HG02642 (cell line): Measurements from ENCODE around the gene ADARB1.
"Not testable (repeated sequence)": the region's sequence is repeated elsewhere in the genome, so short reads cannot be mapped to it uniquely, and the experiment has no call there.

Experiments
- ATAC-seq: cut with Tn5 transposase; IDR thresholded peaks from one replicate; pipeline ENCODE4 v1.9.1; 2021; ENCODE audit warnings: mild to moderate bottlenecking; ENCODE audit not compliant: unreplicated experiment, poor library complexity

Gene ADARB1

DNA sequence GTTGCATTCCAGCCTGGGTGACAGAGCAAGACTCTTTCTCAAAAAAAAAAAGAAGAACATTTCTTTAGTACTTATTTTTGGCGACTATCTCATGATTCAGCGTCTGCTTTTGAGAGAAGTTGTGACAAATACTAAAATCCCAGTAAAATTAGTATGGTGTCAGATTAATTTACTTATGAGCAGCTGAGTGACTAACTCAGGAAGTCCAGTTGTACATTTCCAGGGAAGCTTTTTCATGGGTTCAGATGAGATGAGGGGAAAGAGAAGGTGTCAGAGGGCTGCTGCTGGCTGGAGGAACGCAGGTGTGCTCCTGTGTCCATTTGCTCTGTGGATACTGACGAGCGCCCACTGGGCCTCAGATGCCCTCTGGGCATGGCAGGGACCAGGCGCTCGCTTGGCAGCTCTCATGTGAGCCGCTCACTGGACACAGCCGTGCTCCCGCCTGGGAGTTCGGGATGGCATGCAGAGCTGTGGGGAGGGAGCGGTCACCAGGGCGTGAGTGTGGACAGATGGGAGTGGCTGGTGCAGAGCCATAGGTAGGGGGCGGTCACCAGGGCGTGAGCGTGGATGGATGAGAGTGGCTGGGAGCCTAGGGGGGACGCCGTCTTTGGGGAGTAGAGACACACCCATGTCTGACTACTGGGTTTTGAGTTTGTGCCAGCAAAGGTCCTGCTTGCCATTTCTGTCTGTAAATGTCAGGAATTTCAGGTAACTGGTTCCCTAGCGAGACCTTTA lies 55.0 kb downstream of the ADARB1 start:
- ATAC-seq: no peak

DNA sequence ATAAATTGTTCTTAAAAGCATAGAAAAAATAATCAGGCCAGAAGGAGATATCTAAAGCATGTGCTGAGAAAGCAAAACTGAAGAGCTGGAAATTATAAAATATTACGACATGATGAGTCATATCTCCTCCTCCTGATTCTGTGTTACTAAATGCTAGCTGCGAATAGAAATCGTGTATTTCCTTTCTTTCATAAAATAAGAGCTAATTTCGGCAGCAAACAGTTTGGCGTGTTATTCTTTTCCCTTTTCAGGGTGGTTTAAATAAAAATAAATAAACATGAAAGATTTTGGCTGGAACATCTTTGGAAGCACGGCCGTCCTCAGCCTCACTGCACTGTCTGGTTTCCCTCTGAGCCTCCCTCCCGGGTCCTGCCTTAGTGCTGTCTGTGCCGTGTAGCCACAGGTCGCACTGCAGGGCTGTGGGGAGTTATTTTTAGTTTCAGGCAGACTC lies 56.0 kb downstream of the ADARB1 start:
- ATAC-seq: no peak

DNA sequence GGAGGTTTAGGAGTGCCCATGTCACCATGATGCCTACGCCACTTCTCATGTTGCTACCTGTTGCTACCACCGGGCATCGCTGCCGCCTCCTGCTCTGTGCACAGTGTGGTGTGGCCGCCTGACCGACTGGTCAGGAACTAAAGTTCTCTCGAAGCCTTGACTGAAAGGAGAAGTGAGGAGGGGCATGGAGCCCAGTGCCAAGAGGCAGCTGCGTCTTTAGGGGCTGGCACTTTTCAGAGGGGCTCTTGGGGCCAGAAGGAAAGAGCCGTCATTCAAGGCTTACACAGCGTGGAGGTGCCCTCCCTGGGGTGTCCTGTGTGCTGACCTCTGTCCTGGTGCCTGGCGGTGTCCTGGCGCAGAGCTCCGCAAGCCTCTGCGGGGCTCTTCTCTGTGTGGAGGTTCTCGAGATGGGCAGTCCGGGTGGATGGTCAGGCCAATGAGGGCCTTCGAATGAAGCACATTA lies 57.2 kb downstream of the ADARB1 start:
- no peak for ATAC-seq

DNA sequence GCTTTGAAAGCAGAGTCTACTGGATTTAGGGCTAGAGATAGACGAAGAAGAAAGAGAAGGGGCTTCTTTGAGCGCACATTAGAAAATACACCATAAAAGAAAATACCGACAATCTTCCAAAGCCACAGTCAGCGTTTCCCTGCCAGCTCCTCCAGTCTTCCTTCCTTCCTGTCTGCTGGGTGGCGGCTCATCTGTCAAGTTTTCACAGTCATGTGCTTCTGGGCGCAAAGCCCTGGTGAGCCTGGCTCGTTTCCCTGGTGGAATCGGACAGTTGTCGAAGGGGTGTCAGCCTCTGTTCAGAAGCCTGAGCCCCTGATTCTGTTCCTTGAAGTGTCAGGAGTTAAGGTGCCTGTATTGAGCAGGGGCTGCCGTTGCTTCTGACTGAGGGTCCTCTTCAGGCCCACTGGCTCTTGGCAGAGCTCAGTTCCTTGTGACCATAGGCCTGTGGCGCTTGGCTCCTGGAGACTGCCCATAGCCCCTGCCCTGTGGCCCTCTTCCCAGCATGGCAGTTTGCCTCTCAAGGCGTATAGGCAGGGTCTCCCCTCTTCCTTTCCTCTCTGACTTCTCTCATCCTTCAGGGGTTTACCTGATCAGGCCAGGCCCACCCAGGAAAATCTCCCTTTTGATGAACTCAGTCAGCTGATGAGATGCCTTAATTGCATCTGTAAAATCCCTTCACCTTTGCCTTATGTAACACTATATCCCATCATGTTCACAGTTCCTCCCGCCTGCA lies 58.6 kb downstream of the ADARB1 start:
- no peak for ATAC-seq

DNA sequence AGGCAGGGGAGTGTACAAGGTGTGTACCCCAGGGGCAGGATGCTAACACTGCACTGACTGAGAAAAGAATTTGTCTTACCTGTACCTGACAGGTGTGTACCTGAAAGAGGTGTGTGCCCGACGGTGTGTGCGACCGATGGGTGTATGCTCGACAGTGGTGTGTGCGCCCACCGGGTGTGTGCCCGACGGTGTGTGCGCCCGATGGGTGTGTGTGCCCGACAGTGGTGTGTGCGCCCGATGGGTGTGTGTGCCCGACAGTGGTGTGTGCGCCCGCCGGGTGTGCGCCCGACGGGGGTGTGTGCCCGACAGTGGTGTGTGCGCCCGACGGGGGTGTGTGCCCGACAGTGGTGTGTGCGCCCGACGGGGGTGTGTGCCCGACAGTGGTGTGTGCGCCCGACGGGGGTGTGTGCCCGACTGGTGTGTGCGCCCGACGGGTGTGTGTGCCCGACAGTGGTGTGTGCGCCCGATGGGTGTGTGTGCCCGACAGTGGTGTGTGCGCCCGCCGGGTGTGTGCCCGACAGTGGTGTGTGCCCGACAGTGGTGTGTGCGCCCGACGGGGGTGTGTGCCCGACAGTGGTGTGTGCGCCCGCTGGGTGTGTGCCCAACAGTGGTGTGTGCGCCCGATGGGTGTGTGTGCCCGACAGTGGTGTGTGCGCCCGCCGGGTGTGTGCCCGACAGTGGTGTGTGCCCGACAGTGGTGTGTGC lies 59.3 kb downstream of the ADARB1 start:
- not testable (repeated sequence) for ATAC-seq

DNA sequence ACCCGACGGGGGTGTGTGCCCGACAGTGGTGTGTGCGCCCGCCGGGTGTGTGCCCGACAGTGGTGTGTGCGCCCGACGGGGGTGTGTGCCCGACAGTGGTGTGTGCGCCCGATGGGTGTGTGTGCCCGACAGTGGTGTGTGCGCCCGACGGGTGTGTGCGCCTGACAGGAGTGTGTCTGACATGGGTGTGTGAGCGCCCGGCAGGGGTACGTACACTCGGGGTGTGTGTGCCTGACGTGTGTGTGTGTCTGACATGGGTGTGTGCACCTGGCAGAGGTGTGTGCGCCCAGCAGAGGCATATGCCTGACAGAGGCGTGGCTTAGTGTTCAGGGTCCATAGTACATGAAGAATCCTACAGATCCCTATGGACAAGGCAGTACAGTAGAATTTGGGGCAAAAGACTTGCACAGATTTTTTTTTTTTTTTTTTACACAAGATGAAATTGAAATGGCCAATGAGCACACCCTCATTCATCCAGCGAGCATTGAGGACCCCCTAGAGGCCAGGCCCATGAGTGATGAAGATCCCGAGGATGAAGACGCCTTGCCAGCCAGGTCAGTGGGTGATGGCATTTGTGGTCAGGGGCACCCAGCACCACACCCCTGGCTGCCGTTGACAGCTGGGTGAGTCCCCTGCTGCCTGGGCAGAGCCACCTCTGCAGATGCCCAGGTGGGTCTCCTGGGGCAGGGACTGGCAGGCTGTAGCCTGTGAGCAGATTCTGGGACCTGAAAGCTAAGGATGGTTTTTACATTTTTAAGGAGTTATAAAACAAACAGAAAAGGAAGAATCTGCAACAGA lies 60.1 kb downstream of the ADARB1 start:
- no peak for ATAC-seq

DNA sequence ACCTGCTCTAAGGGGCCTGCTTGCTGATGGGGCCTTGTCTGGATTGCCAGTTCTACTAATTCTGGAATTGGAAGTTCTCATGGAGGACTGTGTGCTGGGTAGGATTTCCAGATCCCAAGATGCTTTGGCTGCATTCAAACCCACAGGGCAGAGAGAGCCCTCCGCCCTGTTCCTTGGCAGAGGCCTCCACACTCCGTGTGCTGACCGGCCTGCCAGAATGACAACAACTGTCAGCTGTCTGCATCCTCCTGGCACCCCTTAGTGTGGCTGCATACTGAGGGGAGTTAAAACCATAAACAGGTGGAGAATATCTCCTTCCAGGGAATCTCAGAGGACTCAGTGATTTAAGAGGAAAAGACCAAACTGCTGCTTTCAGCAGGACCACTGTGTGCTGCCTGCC lies 60.7 kb downstream of the ADARB1 start:
- ATAC-seq: no peak

DNA sequence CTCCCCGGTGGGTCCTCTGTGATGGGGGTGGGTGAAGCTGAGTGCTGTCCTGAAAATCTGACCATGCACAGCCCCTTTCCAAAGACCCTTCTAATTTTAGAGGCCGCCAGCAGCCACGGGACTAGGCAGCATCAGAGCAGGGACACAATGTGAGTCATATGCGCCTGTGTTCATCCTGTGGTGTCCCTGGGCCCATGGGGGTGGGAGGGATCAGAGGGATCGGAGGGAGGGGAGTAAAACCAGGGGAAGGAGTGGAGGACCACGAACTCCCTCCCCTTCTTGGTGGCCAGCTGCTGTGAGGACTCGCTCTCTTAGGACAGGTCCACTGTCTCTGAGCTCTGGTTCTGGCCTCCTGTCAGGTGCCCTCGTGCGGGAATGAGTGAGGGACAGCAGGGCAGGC lies 61.5 kb downstream of the ADARB1 start:
- ATAC-seq: no peak

DNA sequence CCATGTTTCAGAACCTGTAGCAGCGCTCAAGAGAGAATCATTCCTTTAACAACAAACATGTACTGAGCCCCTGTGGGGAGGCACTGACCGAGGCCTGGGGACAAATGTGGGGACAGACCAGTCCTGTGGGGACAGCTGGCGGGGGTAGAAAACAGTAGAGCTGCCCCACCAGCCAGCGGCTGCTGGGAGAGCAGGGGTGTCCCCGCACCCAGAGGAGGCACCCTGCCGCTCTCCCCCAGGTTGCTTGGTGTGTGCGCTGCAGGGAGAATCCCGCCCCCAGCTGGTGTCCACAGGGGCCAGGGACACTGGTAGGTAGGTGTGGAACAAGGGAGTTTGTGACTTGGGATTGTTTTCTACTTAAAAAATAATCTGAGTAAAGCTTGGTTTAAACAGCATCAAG lies 62.1 kb downstream of the ADARB1 start:
- ATAC-seq: no peak

DNA sequence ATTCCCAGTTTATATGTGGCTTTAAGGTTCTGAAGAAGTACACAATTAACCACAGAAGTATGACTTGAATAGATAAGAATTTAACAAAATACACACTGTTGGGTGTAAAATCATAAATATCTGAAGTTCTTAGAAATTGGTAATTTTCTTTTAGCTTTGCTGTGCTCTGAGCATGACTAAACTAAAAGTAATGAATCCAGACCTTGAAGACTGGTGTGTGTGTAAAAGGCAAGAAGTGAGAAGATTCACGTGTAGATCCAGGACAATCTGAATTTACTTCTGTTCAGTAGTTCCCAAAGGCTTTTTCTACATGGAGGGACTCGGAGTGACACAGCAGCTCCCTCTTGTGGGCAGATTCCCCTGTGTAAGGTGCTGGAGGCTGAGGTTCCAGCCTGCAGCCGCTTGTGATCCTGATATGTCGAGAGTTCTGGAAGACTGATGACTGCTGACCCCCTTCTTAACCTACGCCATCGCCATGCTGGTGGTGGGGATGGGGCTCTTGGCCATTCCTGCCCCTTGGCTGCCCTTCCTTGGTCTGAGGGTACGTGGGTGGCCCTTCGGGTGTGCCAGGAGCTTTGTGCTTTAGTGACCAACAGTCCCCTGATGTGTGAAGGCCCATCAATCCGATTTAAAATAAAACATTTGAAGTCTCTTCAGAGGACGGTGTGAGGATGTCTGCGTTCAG lies 62.7 kb downstream of the ADARB1 start:
- ATAC-seq: no peak

DNA sequence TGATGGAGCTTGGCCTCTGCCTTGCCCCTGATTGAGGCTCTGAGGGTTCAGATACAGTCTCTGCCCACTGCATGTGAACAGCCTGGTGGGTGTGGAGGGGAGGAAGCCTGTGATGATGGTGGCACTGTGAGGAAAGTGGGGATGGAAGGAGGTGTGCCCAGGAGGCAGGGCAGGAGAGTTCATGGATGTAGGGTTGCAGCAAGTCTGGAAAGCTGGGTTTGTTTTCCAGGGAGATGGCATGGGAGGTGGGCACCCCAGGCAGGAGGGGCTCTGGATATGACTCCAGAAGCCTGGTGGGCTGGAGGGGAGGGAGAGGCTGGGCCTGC lies 63.2 kb downstream of the ADARB1 start:
- ATAC-seq: no peak

DNA sequence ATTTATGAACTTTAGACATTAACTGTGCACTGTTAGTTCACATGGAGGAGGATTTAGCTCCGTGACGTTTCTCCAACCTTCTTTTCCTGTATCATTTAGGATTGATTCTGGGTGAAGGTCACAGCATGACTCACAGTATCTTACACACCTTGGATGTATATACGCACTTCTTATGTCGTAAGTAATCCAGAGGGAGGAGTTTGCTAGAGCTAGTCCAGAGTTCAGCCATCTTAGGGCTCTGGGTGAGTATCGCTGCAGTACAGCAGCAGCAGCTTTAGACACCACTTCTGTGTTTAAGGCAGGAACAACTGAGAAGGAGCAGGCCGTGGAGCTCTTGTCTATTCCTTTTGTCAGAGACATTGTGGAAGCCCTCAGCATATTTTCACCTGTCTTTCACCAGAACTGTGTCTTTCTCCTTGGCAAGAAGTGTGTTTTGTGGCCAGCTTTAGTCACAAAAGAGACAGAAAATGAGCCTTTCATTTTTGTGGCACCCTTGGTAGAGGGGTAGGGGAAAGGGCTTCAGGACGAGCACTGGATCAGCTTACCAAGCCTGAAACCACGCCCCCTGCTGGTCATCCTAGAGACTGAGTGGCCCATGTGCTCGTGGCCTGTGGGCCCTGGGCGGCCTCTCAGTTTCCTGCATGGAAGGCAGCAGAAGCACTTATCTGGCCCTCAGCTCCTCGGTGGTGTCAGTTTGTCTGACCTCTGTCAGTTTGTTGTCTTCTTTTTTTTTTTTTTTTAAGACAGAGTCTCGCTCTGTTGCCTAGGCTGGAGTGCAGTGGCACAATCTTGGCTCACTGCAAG lies 64.0 kb downstream of the ADARB1 start:
- no peak for ATAC-seq

DNA sequence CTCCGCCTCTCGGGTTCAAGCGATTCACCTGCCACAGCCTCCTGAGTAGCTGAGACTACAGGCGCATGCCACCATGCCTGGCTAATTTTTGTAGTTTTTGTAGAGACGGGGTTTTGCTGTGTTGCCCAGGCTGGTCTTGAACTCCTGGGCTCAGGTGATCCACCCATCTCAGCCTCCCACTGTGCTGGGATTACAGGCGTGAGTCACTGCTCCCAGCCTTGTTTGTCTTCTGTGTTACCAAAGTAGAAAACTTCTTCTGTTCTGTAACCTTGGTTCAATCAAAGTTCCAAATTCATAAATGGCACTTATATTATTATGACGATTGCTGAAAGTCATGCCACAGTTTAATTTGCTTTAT lies 64.6 kb downstream of the ADARB1 start:
- not testable (repeated sequence) for ATAC-seq

DNA sequence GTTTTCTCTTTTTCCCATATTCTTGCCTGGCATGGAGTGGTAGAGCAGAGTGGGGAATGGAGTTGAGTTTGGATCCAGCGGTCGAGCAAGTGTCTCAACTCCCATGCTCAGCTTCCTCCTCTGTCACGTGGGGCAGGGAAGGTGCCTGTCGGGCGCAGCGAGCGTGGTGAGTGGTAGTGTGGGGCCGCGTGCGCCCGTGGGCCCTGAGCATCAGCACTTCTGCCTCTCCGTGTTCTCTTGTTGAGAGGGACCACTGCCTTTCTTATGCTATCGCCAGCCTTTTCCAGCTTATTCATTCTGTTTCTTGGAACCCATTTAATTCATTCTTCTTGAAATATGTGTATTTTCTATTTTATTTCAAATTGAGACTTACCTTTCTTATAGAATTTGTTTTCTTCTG lies 65.1 kb downstream of the ADARB1 start:
- ATAC-seq: no peak

DNA sequence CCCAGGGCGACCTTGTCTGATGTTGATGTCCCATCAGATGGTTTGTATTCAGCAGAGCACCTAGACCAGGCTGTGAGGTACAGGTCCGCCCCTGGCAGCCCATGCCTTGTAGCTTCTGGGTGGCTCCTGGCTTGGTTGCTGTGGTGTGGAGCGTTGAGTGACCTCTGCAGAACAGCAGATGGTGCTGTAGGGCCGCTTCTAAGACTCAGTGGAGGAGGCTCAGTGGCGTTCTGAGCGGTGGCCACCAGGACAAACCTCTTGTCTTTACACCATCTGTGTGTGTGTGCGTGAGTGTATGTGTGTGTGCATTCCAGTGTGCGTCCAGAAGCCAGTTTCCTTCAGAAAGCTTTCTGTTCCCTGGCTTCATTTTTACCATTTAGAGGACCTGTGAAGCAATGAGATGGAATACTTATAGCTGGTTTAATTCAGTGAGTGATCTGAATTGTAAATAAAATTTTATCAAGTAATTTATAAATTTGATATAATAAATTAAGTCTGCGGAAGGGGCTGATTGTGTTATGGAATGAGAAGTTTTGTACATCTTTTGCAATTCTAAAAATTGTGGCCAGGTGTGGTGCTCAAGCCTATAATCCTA lies 66.1 kb downstream of the ADARB1 start:
- ATAC-seq: peak; percentile 74

DNA sequence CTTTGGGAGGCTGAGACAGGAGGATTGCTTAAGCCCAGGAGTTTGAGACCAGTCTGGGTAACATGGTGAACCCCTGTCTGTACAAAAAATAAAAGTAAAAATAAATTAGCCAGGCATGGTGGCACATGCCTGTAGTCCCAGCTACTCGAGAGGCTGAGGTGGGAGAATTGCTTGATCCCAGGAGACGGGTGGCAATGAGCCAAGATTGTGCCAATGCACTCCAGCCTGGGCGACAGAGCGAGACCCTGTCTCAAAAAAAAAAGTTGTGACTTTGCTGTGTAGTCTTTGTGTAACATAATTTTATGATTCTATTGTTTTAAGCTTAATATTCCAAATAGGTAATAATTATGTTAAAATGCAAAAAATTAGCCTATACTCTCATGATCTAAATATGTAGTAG lies 66.6 kb downstream of the ADARB1 start:
- ATAC-seq: not testable (repeated sequence)

DNA sequence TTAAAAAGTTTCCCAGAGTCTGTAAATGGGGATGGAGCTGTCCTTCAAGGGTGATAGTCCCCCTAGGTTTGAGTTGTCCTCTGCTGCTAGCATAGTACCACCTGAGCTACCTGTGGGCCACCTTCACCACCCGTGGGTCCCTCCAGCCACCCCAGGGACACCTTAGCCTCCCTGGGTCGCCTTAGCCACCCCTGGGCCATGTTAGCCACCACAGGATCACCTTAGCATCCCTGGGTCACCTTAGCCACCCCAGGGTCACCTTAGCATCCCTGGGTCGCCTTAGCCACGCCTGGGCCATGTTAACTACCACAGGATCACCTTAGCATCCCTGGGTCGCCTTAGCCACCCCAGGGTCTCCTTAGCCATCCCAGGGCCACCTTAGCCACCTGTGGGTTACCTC lies 67.1 kb downstream of the ADARB1 start:
- ATAC-seq: no peak

DNA sequence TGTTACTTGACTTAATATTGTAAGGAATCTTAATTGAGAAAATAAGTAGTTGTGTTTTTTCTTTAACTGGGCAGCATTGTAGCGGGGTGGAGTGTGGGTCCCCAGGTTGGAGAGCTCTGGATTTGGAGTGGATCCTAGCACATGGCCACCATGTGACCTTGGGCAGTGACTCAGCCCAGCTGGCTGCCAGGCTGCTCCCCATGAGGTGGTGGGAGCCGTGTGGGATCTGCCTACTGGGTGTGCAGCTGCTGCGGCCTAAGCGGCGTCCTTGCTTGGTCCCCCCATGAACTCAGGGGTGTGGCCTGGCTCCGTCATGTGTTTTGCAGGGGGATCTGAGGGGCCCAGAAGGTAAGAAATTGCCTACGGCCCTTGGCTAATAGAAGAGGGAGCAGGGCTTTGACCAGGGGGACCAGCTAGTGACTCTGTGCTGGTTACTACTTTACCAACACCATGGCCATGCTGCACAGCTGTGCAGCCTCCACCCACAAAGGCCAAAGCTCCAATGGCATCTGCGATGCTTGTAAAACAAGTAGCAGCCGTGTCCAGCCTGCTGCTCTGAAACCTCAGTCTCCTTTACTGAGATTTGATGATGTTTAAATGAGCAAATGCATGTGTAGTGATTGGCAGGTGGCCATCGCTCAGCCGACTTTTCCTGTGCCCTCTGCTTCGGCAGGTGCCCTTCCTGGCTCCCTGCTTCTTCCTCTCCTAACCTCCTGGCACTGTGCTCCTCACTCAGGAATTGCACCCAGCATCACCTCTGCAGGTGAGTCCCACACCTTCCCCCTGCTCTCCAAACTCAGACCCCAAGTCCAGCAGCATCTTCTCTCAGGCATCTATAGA lies 68.3 kb downstream of the ADARB1 start:
- ATAC-seq: no peak
